ENCODE results near the gene NXPE3. TPM values are rescaled to one million over a fixed set of nuclear protein-coding genes. Genes with fewer than 3 reads are reported as not detected.

Gene NXPE3
- total RNA-seq, 4 donors from 2014 or later: 8.9 to 15.5 (median 12.5) TPM

- TF ChIP-seq CTCF (IDR thresholded peaks at IDR 0.05; ENCODE audit: low read depth): no peak
These were observed 16.9 kb upstream of the NXPE3 start for GRCh38 chr3:101762041-101762646.

- no peak for TF ChIP-seq CTCF (IDR thresholded peaks at IDR 0.05; ENCODE audit: low read depth)
These were observed 495 bp upstream of the NXPE3 start for GRCh38 chr3:101778385-101779046.

GRCh38 chr3:101779822-101780381 is 891 bp downstream of the NXPE3 start:
- no peak for TF ChIP-seq CTCF (IDR thresholded peaks at IDR 0.05; ENCODE audit: low read depth)

- TF ChIP-seq CTCF (IDR thresholded peaks at IDR 0.05; ENCODE audit: low read depth): no peak
These were observed 1.6 kb downstream of the NXPE3 start for GRCh38 chr3:101780661-101781060.

GRCh38 chr3:101781166-101781565 is 2.2 kb downstream of the NXPE3 start:
- TF ChIP-seq CTCF (IDR thresholded peaks at IDR 0.05; ENCODE audit: low read depth): no peak

GRCh38 chr3:101784855-101785613 is 6.0 kb downstream of the NXPE3 start:
- TF ChIP-seq CTCF (IDR thresholded peaks at IDR 0.05; ENCODE audit: low read depth): no peak

- TF ChIP-seq CTCF (IDR thresholded peaks at IDR 0.05; ENCODE audit: low read depth): no peak
These were observed 12.8 kb downstream of the NXPE3 start for GRCh38 chr3:101791778-101792177.

All from subcutaneous adipose tissue (tissue), 4 donors.